ENCODE results near the gene TRPM3. TPM values are rescaled to one million over a fixed set of nuclear protein-coding genes. Genes with fewer than 3 reads are reported as not detected.

The TRPM3 gene
- total RNA-seq, 1 experiment from 2014 or later = not detected

- H3K36me3 Mint-ChIP-seq (ENCODE audit: insufficient read depth, unreplicated experiment) = no peaks in the 10 kb centered on the region
- CTCF ChIA-PET = interaction anchor here (0.6 kb wide), 1 partner anchor 296 kb away, joined by 3 read pairs; no protein-coding TSS in a partner anchor
- DNase-seq = no peak
- TF ChIP-seq CTCF (IDR thresholded peaks at IDR 0.05; ENCODE audit: unreplicated experiment) = no peak
- no peak overlapping the region for H3K27ac Mint-ChIP-seq (ENCODE audit: unreplicated experiment)
- intact Hi-C loops (cut with micrococcal nuclease; ENCODE audit: unreplicated experiment) = no loop called here
- no peaks in the 10 kb centered on the region for H3K27me3 Mint-ChIP-seq (ENCODE audit: unreplicated experiment)
- H3K9me3 Mint-ChIP-seq (ENCODE audit: low read depth, unreplicated experiment) = no peaks in the 10 kb centered on the region
- BruUV-seq (replicated peaks) = no TSS peak
- H3K4me1 Mint-ChIP-seq (ENCODE audit: low read depth, unreplicated experiment) = peaks cover 12% of the 10 kb centered on the region
- H3K4me3 Mint-ChIP-seq (ENCODE audit: low read depth, unreplicated experiment) = no peak overlapping the region
Observed at GRCh38 chr9:70553707-70554673, 567.4 kb downstream of the TRPM3 start.

GRCh38 chr9:70552561-70552960, 568.9 kb downstream of the TRPM3 start:
- BruUV-seq (replicated peaks) = no TSS peak
- no peak overlapping the region for H3K27ac Mint-ChIP-seq (ENCODE audit: unreplicated experiment)
- CTCF ChIA-PET = interaction anchor here (0.7 kb wide), 1 partner anchor 14 kb away, joined by 3 read pairs; no protein-coding TSS in a partner anchor
- H3K36me3 Mint-ChIP-seq (ENCODE audit: insufficient read depth, unreplicated experiment) = no peaks in the 10 kb centered on the region
- peaks cover 12% of the 10 kb centered on the region for H3K4me1 Mint-ChIP-seq (ENCODE audit: low read depth, unreplicated experiment)
- no peaks in the 10 kb centered on the region for H3K27me3 Mint-ChIP-seq (ENCODE audit: unreplicated experiment)
- no peak overlapping the region for H3K4me3 Mint-ChIP-seq (ENCODE audit: low read depth, unreplicated experiment)
- H3K9me3 Mint-ChIP-seq (ENCODE audit: low read depth, unreplicated experiment) = no peaks in the 10 kb centered on the region
- intact Hi-C loops (cut with micrococcal nuclease; ENCODE audit: unreplicated experiment) = no loop called here
- no peak for DNase-seq
- no peak for TF ChIP-seq CTCF (IDR thresholded peaks at IDR 0.05; ENCODE audit: unreplicated experiment)

GRCh38 chr9:70551801-70552200, 569.6 kb downstream of the TRPM3 start:
- H3K4me1 Mint-ChIP-seq (ENCODE audit: low read depth, unreplicated experiment) = peaks cover 12% of the 10 kb centered on the region
- no peak overlapping the region for H3K4me3 Mint-ChIP-seq (ENCODE audit: low read depth, unreplicated experiment)
- DNase-seq = no peak
- no peak overlapping the region for H3K27ac Mint-ChIP-seq (ENCODE audit: unreplicated experiment)
- no peaks in the 10 kb centered on the region for H3K36me3 Mint-ChIP-seq (ENCODE audit: insufficient read depth, unreplicated experiment)
- intact Hi-C loops (cut with micrococcal nuclease; ENCODE audit: unreplicated experiment) = no loop called here
- H3K9me3 Mint-ChIP-seq (ENCODE audit: low read depth, unreplicated experiment) = no peaks in the 10 kb centered on the region
- CTCF ChIA-PET = no interaction called here
- no TSS peak for BruUV-seq (replicated peaks)
- no peak for TF ChIP-seq CTCF (IDR thresholded peaks at IDR 0.05; ENCODE audit: unreplicated experiment)
- no peaks in the 10 kb centered on the region for H3K27me3 Mint-ChIP-seq (ENCODE audit: unreplicated experiment)

- H3K4me3 Mint-ChIP-seq (ENCODE audit: low read depth, unreplicated experiment) = no peak overlapping the region
- no peak overlapping the region for H3K27ac Mint-ChIP-seq (ENCODE audit: unreplicated experiment)
- peaks cover 12% of the 10 kb centered on the region for H3K4me1 Mint-ChIP-seq (ENCODE audit: low read depth, unreplicated experiment)
- no peaks in the 10 kb centered on the region for H3K27me3 Mint-ChIP-seq (ENCODE audit: unreplicated experiment)
- no peak for DNase-seq
- CTCF ChIA-PET = no interaction called here
- intact Hi-C loops (cut with micrococcal nuclease; ENCODE audit: unreplicated experiment) = no loop called here
- no peak for TF ChIP-seq CTCF (IDR thresholded peaks at IDR 0.05; ENCODE audit: unreplicated experiment)
- no peaks in the 10 kb centered on the region for H3K36me3 Mint-ChIP-seq (ENCODE audit: insufficient read depth, unreplicated experiment)
- H3K9me3 Mint-ChIP-seq (ENCODE audit: low read depth, unreplicated experiment) = no peaks in the 10 kb centered on the region
- BruUV-seq (replicated peaks) = no TSS peak
Observed at GRCh38 chr9:70551396-70551795, 570.0 kb downstream of the TRPM3 start.
